IMR-90 (cell line): ENCODE results near the gene LTBP4.
A peak's percentile ranks its signal among the peaks of the same experiment; 100 is the strongest.

ENCODE experiments used
- BHLHE40 ChIP-seq: fragments of 150-350 bp; IDR thresholded peaks from 2 replicates; pipeline ENCODE4 v1.6.1; 2016; ENCODE audit warnings: mild to moderate bottlenecking, low read depth, low read length
- CEBPB ChIP-seq: IDR thresholded peaks from 2 replicates; pipeline ENCODE4 v1.6.1; 2012; ENCODE audit warnings: low read depth, low read length, improper control_type of control experiment
- CHD1 ChIP-seq: IDR thresholded peaks from 2 replicates; pipeline ENCODE4 v1.6.1; 2012; ENCODE audit warnings: low read depth, low read length, improper control_type of control experiment
- FOS ChIP-seq: fragments of 150-350 bp; IDR thresholded peaks from 2 replicates; pipeline ENCODE4 v1.6.1; 2016; ENCODE audit warnings: low read depth, low read length
- MAFK ChIP-seq: IDR thresholded peaks from 2 replicates; pipeline ENCODE4 v1.6.1; 2012; ENCODE audit warnings: low read depth, low read length, improper control_type of control experiment
- MXI1 ChIP-seq: IDR thresholded peaks from 2 replicates; pipeline ENCODE4 v1.6.1; 2012; ENCODE audit warnings: low read depth, mild to moderate bottlenecking, low read length, moderate library complexity, borderline replicate concordance
- POLR2A ChIP-seq: IDR thresholded peaks from 2 replicates; pipeline ENCODE4 v1.6.1; 2012; ENCODE audit warnings: mild to moderate bottlenecking, low read depth, low read length
- RAD21 ChIP-seq: IDR thresholded peaks from 2 replicates; pipeline ENCODE4 v1.6.1; 2012; ENCODE audit warnings: low read length, improper control_type of control experiment
- RCOR1 ChIP-seq: IDR thresholded peaks from 2 replicates; pipeline ENCODE4 v1.6.1; 2012; ENCODE audit warnings: mild to moderate bottlenecking, low read length, improper control_type of control experiment; ENCODE audit not compliant: insufficient replicate concordance
- TF ChIP-seq, protein P1 (sequence below): conservative IDR thresholded peaks from 2 replicates; pipeline ENCODE4 v1.5.1; 2012; ENCODE audit warnings: mild to moderate bottlenecking, low read depth, low read length, improper control_type of control experiment
- TF ChIP-seq, protein P2 (sequence below): fragments of 150-350 bp; IDR thresholded peaks from 2 replicates; pipeline ENCODE4 v1.6.1; 2017; ENCODE audit warnings: mild to moderate bottlenecking, antibody characterized with exemption, low read length, low read depth

DNA sequence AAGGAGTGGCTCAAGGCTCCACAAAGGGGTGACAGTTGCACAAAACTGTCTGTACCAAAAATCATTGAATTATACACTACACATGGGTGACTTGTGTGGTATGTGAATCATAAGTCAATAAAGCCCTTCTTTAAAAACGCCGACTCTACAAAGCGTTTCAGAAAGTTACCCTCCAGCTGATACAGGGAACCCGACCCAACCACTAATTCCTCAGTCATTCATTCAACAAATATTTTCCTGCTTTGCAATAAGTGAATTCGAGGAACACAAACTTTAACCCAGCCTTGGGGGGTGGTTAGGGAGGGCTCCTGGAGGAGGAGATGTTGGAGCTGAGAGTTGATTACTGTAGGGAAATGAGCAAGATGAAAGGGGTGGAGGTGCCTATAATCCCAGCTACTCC is 32.0 kb downstream of the LTBP4 start:
- TF ChIP-seq, protein P1, sequence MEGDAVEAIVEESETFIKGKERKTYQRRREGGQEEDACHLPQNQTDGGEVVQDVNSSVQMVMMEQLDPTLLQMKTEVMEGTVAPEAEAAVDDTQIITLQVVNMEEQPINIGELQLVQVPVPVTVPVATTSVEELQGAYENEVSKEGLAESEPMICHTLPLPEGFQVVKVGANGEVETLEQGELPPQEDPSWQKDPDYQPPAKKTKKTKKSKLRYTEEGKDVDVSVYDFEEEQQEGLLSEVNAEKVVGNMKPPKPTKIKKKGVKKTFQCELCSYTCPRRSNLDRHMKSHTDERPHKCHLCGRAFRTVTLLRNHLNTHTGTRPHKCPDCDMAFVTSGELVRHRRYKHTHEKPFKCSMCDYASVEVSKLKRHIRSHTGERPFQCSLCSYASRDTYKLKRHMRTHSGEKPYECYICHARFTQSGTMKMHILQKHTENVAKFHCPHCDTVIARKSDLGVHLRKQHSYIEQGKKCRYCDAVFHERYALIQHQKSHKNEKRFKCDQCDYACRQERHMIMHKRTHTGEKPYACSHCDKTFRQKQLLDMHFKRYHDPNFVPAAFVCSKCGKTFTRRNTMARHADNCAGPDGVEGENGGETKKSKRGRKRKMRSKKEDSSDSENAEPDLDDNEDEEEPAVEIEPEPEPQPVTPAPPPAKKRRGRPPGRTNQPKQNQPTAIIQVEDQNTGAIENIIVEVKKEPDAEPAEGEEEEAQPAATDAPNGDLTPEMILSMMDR = no peak
- TF ChIP-seq POLR2A = no peak
- TF ChIP-seq, protein P2, sequence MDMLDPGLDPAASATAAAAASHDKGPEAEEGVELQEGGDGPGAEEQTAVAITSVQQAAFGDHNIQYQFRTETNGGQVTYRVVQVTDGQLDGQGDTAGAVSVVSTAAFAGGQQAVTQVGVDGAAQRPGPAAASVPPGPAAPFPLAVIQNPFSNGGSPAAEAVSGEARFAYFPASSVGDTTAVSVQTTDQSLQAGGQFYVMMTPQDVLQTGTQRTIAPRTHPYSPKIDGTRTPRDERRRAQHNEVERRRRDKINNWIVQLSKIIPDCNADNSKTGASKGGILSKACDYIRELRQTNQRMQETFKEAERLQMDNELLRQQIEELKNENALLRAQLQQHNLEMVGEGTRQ = no peak
- TF ChIP-seq CHD1 = no peak
- TF ChIP-seq FOS = 0 out of 2 replicates have a peak, but pooled peaks have one; percentile 6
- no peak for TF ChIP-seq BHLHE40
- peak; percentile 25; the same call in 1 of the 2 replicates for TF ChIP-seq CEBPB
- no peak for TF ChIP-seq MXI1
- no peak for TF ChIP-seq RAD21
- no peak for TF ChIP-seq RCOR1
- TF ChIP-seq MAFK = peak; percentile 62
